T47D (cell line): ENCODE results near the gene SHLD1.

ENCODE experiments used
- DNase-seq, 2 experiments: peaks; one replicate each; pipeline versions ENCODE4 v3.0.0 to v3.0.0-alpha.2; 2011 to 2012; ENCODE audit warnings: low read depth in 1 of 2, low spot score in 1 of 2
- JUND ChIP-seq: IDR thresholded peaks from 2 replicates; pipeline ENCODE4 v1.6.1; 2012; ENCODE audit warnings: low read depth
- in situ Hi-C: cut with HindIII; loops from 2 replicates; pipeline ENCODE4 v1.10.0; 2016; ENCODE audit warnings: low sequenced_read_pairs, low pct_unique_long_range_greater_than_20kb

SHLD1 gene

GRCh38 chr20:5840411-5841002 is 90.3 kb downstream of the SHLD1 start:
- TF ChIP-seq JUND: no peak
- DNase-seq: no peak
- in situ Hi-C loops: no loop called here

GRCh38 chr20:5841522-5841921 is 91.3 kb downstream of the SHLD1 start:
- DNase-seq: no peak
- TF ChIP-seq JUND: no peak
- in situ Hi-C loops: no loop called here

DNA sequence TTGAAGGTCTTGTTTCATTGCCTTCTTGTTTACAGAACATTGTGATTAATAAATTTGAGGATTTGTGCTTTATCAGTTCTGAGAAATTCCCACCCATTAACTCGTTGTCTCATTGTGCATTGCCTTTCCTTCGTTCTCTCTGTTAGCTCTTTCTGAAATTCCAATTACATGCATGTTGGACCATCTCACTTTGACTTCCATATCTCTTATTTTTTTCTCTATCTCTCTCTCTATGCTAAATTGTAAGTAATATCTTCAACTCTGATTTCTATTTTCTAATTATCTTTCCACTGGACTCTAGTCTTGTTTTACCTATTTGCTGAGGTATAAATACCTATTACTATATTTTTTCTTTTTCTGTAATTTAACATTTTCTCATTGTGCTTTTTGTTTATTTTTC is 92.3 kb downstream of the SHLD1 start:
- no peak for DNase-seq
- TF ChIP-seq JUND: no peak
- in situ Hi-C loops: no loop called here

- TF ChIP-seq JUND: no peak
- in situ Hi-C loops: no loop called here
- DNase-seq: no peak
Measured at GRCh38 chr20:5843054-5843592, 92.9 kb downstream of the SHLD1 start.

GRCh38 chr20:5844063-5844681 is 94.0 kb downstream of the SHLD1 start:
- in situ Hi-C loops: no loop called here
- no peak for DNase-seq
- no peak for TF ChIP-seq JUND

GRCh38 chr20:5845681-5846615 is 95.7 kb downstream of the SHLD1 start:
- no peak for TF ChIP-seq JUND
- in situ Hi-C loops: no loop called here
- peak in 1 of 2 experiments; percentile 5 for DNase-seq

GRCh38 chr20:5848711-5849505 is 98.7 kb downstream of the SHLD1 start:
- DNase-seq: no peak
- in situ Hi-C loops: no loop called here
- TF ChIP-seq JUND: no peak

DNA sequence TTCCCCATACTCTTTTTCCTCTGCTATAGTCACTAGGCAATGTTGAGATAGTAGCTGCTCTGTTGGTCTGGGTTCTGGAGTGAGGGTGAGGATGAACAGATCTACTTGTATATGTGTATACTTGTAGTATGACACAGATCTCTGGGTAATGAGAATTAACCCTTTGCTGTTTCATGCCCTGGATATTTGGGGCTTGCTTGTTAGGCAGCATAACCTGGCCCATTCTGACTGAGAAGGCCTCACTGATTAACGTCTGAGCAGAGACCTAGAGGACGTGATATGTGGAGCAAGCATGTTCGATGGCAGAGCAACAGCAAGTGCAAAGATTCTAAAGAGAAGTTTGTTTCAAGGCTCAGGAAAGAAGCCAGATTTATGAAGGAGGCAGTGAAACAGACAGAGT is 105.7 kb downstream of the SHLD1 start:
- no peak for DNase-seq
- TF ChIP-seq JUND: no peak
- in situ Hi-C loops: no loop called here

DNA sequence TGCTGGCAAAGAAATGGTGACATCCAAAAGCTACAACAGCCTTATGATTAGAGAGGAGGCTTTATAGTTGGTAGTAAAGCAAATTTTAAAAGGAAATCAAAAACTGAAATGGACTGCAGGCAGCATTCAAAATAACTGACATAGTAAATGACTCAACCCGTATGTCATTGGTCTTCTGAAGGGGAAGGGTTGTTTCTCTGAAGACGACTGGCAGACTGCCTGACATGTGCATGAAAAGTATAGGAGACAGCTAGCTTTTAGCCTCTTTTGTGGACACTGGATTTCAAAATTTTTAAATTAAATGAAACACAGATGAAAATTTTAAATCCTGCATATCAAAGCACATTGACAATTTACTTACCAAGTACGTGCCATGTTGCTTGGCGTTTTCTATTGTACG is 109.4 kb downstream of the SHLD1 start:
- no peak for TF ChIP-seq JUND

GRCh38 chr20:5862703-5863039 is 112.5 kb downstream of the SHLD1 start:
- no peak for DNase-seq
- TF ChIP-seq JUND: no peak
- in situ Hi-C loops: no loop called here

More for the DNA sequence above, 109.4 kb downstream of the SHLD1 start:
- in situ Hi-C loops: no loop called here
- DNase-seq: no peak

DNA sequence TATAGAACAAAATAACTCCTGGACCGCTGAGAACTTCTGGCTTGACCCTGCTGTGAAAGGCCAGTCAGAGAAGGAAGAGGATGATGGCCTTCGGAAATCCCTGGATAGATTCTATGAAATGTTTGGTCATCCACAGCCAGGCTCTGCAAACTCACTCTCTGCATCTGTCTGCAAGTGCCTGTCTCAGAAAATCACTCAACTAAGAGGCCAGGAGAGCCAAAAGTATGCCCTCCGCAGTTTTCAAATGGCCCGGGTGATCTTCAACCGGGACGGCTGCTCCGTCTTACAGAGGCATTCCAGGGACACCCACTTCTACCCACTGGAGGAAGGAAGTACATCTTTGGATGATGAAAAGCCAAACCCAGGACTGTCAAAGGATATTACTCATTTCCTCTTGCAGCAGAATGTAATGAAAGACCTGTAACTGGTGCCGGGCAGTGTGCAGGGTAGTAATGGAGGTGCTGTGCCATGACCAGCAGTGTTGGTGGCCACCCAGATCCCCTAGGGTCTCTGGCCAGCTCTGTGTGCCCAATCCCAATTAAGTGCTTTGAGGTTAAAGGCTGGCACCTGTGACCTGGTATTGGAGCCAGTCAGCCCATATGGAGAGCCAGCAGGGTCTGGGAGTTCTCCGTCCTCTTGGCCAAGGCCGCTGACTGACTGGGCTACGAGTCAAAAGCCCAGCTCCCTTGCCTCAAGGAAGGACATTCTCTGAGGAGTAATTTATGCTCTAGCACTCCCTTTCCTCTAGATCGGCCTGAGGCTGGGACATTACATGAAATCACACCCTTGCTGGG is 113.0 kb downstream of the SHLD1 start:
- DNase-seq: no peak
- in situ Hi-C loops: no loop called here
- no peak for TF ChIP-seq JUND
